GM12872 (cell line): ENCODE measurements around the gene PSME3IP1.

Experiments
- CTCF ChIP-seq: IDR thresholded peaks from 3 replicates; pipeline ENCODE4 v1.5.1; 2011; ENCODE audit warnings: low read depth, mild to moderate bottlenecking, low read length, moderate library complexity; ENCODE audit not compliant: insufficient read depth

Gene PSME3IP1

GRCh38 chr16:57192720-57193486 lies 7.1 kb upstream of the PSME3IP1 start:
- no peak for TF ChIP-seq CTCF

- no peak for TF ChIP-seq CTCF
These were observed 6.3 kb upstream of the PSME3IP1 start for GRCh38 chr16:57192146-57192545.

GRCh38 chr16:57191056-57191571 lies 5.3 kb upstream of the PSME3IP1 start:
- TF ChIP-seq CTCF: no peak

GRCh38 chr16:57190136-57190535 lies 4.3 kb upstream of the PSME3IP1 start:
- no peak for TF ChIP-seq CTCF

GRCh38 chr16:57188711-57189002 lies 2.8 kb upstream of the PSME3IP1 start:
- no peak for TF ChIP-seq CTCF

GRCh38 chr16:57186872-57187854 lies 1.3 kb upstream of the PSME3IP1 start:
- no peak for TF ChIP-seq CTCF

- no peak for TF ChIP-seq CTCF
These were observed 344 bp downstream of the PSME3IP1 start for GRCh38 chr16:57185446-57185944.
